Left forelimb (tissue), 1 donor: ENCODE results near the gene ERGIC1.
"Not testable (repeated sequence)": the region's sequence is repeated elsewhere in the genome, so short reads cannot be mapped to it uniquely, and the experiment has no call there.

Experiments used
- DNase-seq: peaks from one replicate; pipeline ENCODE4 v3.0.0-alpha.2; 2018; ENCODE audit warnings: low spot score

Gene ERGIC1

GRCh38 chr5:172833686-172834414, at the start of gene ERGIC1:
TSS of gene ERGIC1 (plus strand) at chr5:172834251. CDS start at chr5:172834414, 163 bp downstream.
- peak; percentile 87 for DNase-seq

DNA sequence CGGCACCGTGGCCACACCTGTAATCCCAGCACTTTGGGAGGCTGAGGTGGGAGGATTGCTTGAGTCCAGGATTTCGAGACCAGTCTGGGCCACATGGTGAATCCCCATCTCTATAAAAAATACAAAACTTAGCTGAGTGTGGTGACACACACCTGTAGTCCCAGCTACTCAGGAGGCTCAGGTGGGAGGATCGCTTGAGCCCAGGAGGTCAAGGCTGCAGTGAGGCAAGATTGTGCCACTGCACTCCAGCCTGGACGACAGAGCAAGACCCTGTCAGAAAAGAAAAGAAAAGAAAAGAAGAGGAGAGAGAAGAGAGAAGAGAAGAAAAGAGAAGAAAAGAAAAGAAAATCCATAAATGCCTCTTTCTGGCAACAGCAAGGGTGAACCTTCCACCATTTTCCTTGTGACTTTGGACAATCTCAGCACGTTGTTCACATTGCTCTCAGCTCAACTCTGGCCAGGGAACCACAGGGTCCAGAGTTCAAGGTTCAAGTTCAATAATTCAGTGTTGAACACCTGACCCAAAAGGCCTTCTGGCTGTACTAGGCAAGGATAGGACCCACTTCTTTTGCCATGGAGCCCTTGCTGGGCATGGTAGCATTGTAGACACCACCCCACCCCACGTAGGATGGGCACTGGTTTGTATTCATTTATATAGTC, 48.5 kb upstream of the ERGIC1 start:
- no peak for DNase-seq

GRCh38 chr5:172786736-172787462, 47.2 kb upstream of the ERGIC1 start:
- no peak for DNase-seq

DNA sequence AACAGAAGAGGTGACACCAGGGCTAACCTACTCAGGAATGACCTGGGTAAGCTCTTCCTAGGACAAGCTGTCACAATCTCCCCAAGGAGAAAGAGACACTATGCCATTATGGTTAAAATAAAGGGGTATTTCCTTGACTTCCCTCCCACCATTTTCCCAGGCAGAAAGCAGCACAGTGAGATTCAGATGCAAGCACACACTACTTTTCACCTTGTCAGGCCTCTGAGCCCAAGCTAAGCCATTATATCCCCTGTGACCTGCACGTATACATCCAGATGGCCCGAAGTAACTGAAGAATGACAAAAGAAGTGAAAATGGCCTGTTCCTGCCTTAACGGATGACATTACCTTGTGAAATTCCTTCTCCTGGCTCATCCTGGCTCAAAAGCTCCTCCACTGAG, 46.5 kb upstream of the ERGIC1 start:
- DNase-seq, result not testable (repeated sequence)

- DNase-seq, result peak; percentile 42
Observed at GRCh38 chr5:172788771-172789686, 45.0 kb upstream of the ERGIC1 start.

DNA sequence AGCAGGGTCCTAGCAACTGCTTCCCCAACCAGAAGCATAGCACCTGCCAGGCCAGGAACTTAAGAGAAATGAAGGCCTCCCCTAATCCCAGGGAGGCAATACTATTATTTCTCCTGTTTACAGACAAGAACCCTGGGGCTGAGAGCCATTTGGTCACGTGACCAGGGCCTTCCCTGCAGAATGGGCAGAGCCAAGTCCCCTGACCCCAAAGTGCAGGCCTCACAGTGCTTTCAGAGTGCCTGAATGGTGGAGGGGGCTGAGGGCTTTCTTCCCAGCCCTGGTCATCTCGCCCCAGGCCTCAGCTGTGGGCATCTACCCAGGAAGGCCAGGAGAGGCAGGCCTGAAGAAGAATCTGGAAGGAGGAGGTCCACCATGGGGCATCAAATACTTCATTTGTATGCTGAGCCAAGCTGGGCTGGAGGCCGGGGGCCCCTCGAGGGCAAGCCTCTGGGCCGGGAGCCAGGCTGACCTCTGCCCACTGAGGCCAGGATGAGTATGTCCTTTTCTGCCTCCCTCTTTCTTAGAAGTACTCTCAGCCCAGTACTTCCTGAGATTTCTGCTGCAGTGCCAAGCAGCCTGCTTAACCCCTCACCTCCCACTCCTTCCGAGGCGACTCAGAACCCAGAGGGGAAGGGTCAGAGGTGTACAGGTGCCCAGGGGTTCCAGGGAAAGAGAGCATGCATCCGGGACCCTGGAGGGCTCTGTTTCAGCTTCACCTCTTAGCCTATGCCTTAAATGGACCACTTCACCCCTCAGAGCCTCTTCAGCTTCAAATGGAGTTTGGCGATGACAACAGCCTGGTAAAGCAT, 44.2 kb upstream of the ERGIC1 start:
- DNase-seq, result peak; percentile 55

- peak; percentile 36 for DNase-seq
Observed at GRCh38 chr5:172790496-172790889, 43.6 kb upstream of the ERGIC1 start.

- DNase-seq, result peak; percentile 68
Observed at GRCh38 chr5:172791286-172791685, 42.8 kb upstream of the ERGIC1 start.

DNA sequence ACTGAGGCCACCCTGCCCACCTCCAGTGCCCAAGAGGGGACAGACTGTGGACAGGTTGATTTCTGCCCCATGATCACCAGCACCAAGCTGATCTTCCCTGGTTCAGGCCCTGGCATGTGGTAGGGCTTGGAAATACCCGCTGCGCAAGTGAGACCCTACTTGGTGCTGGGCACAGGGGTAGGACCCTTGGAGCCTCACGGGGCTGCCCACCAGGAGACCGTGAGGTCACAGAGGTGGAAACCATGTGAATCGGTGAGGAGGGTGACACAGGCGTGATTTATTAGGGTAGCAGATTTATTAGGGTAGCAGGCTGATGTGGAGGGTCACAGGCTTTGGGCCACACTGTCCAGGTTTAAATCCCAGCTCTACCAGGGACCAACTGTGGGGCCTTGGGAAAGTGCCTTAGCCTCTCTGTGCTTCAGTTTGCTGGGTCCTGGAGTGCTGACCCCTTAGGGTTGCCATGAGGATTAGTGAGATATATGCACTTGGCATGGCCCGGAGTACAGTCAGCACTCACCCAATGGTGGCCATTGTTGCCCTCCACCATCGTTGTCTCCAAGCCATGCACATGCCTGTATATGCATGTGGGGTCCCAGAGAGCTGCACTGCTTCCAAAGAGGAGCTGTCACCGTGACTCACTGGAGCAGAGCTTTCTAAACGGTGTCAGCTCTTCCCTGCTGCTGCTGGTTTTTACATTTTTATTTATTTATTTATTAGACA, 42.2 kb upstream of the ERGIC1 start:
- peak; percentile 49 for DNase-seq

DNA sequence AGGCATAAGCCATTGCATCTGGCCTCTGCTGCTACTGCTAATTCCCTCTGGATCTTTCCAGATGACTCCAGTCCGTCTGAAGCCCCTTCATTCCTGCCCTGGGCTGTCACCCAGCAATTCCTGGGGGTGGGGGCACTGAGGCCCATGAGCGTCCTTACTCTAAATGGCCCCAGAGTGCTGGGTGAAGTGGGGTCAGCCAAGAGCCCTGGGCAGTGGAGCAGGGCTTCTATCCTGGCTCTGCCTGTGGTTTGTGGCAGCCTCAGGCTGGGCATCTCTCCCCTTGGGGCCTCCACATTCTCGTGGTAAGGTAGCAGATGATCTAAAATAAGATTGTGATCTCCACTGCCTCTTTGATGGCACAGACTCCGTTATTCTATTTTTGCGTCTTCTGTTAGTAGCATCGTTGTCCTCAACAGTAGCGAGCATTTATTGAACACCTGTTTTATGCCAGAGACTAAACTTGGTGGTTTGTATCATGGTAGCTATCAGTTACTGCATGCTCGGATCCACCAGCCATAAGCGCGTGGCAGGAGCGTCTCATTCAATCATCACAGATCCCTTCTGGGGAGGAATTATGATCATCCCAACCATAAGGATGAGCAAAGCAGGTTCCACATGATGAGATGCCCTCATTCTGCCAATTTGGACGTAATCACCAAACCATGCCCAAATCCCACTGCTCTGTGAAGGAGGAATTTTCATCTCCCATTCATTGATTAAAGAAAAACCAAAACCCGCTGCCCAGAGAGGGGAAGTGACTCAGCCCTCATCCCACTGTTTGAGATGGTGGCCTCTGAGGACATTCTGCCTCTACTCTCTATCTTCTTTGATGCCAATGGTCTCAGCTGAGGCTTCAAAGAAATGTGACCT, 41.1 kb upstream of the ERGIC1 start:
- DNase-seq, result peak; percentile 64

- peak; percentile 51 for DNase-seq
Observed at GRCh38 chr5:172793577-172794488, 40.2 kb upstream of the ERGIC1 start.

DNA sequence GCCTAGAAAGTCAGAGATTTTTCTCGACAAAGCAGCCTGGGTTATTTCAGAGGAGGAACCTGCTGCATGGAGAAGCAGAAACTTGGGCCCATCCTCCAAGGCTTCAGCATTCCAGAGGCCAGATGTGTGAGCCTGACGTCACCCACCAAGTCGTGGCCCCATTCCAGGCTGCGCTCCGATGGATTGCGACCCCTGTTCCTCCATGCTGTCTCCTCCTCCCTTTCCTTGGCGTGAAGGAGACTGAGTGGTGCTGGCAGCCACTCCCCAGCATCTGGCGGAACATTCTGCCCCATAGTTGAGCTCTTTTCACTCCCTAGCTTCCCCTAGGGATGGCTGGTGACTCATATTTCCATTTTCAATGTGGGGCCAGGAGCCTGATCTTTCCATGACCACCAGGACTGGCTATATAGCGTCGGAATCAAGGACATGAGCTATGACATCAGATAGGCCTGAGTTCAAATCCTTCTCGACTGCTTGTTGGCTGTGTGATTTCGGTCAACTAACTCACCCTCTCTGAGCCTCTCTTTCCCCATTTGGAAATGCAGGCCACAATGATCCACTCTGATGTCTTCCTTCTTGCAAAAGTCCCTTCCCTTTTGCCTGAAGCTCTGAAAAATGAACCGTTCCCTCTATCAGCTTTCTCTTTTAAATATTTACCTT, 38.6 kb upstream of the ERGIC1 start:
- peak; percentile 97 for DNase-seq

- DNase-seq, result no peak
Observed at GRCh38 chr5:172796306-172796705, 37.7 kb upstream of the ERGIC1 start.

GRCh38 chr5:172797771-172798191, 36.3 kb upstream of the ERGIC1 start:
- no peak for DNase-seq

GRCh38 chr5:172798422-172799215, 35.4 kb upstream of the ERGIC1 start:
- peak; percentile 31 for DNase-seq

GRCh38 chr5:172799416-172799815, 34.6 kb upstream of the ERGIC1 start:
- DNase-seq, result peak; percentile 44

GRCh38 chr5:172800088-172800551, 33.9 kb upstream of the ERGIC1 start:
- peak; percentile 59 for DNase-seq
